Left kidney (tissue), 2 donors: ENCODE results near the gene NCR3LG1. TPM values are rescaled to one million over a fixed set of nuclear protein-coding genes. Genes with fewer than 3 reads are reported as not detected.
"Not testable (repeated sequence)": the region's sequence is repeated elsewhere in the genome, so short reads cannot be mapped to it uniquely, and the experiment has no call there.

Experiments used
- DNase-seq: peaks from one replicate; pipeline ENCODE4 v3.0.0-alpha.2; 2013
- polyA plus RNA-seq: library from polyadenylated mRNA; unstranded; fragments of 120-200 nt; gene quantifications from one replicate; pipeline ENCODE4 v1.2.1, GENCODE V29; 2013; ENCODE audit not compliant: insufficient read length

The NCR3LG1 gene
- polyA plus RNA-seq, 1 donor, result 2.3 TPM

- DNase-seq, result no peak
Observed at GRCh38 chr11:17411418-17411817, 59.8 kb downstream of the NCR3LG1 start.

- DNase-seq, result no peak
Observed at GRCh38 chr11:17412488-17413180, 61.0 kb downstream of the NCR3LG1 start.

- no peak for DNase-seq
Observed at GRCh38 chr11:17413414-17414316, 62.1 kb downstream of the NCR3LG1 start.

- no peak for DNase-seq
Observed at GRCh38 chr11:17414317-17414737, 62.7 kb downstream of the NCR3LG1 start.

- DNase-seq, result no peak
Observed at GRCh38 chr11:17414992-17415391, 63.4 kb downstream of the NCR3LG1 start.

GRCh38 chr11:17415523-17416104, 64.0 kb downstream of the NCR3LG1 start:
- DNase-seq, result no peak

- DNase-seq, result no peak
Observed at GRCh38 chr11:17416492-17416891, 64.9 kb downstream of the NCR3LG1 start.

GRCh38 chr11:17418444-17419081, 67.0 kb downstream of the NCR3LG1 start:
- no peak for DNase-seq

GRCh38 chr11:17421781-17422180, 70.2 kb downstream of the NCR3LG1 start:
- DNase-seq, result no peak

GRCh38 chr11:17423533-17424310, 72.1 kb downstream of the NCR3LG1 start:
- DNase-seq, result no peak

GRCh38 chr11:17426233-17426632, 74.6 kb downstream of the NCR3LG1 start:
- DNase-seq, result not testable (repeated sequence)

Other genes with a start within 250 kb of the NCR3LG1 start
- gene PIK3C2A, start 143.8 kb upstream of the NCR3LG1 start, polyA plus RNA-seq, result 77.6 TPM
- gene NUCB2, start 75.1 kb upstream of the NCR3LG1 start, polyA plus RNA-seq, result 90.5 TPM
- 2.6 TPM for gene KCNJ11, start 36.9 kb downstream of the NCR3LG1 start, polyA plus RNA-seq
- gene ABCC8, start 125.0 kb downstream of the NCR3LG1 start, polyA plus RNA-seq, result 1.2 TPM
- 81.8 TPM for gene USH1C, start 192.6 kb downstream of the NCR3LG1 start, polyA plus RNA-seq
- gene OTOG, start 195.5 kb downstream of the NCR3LG1 start, polyA plus RNA-seq, result 0.83 TPM